GM18909 (cell line): ENCODE measurements around the gene ITGB4.

Experiments used
- ATAC-seq: cut with Tn5 transposase; IDR thresholded peaks from one replicate; pipeline ENCODE4 v1.9.1; 2021; ENCODE audit warnings: mild to moderate bottlenecking; ENCODE audit not compliant: unreplicated experiment, poor library complexity

Gene ITGB4

GRCh38 chr17:75720656-75721462 is at the start of gene ITGB4:
TSS of gene ITGB4 (plus strand) at chr17:75721459. CDS start at chr17:75724704, 3,245 bp downstream.
- no peak for ATAC-seq

GRCh38 chr17:75672011-75672410 is 49.2 kb upstream of the ITGB4 start:
- ATAC-seq = no peak

- no peak for ATAC-seq
Measured at GRCh38 chr17:75673487-75673886, 47.8 kb upstream of the ITGB4 start.

- no peak for ATAC-seq
Measured at GRCh38 chr17:75676461-75676860, 44.8 kb upstream of the ITGB4 start.

GRCh38 chr17:75679706-75680211 is 41.5 kb upstream of the ITGB4 start:
- ATAC-seq = no peak

GRCh38 chr17:75680431-75680830 is 40.8 kb upstream of the ITGB4 start:
- ATAC-seq = no peak

GRCh38 chr17:75681289-75681688 is 40.0 kb upstream of the ITGB4 start:
- no peak for ATAC-seq

- no peak for ATAC-seq
Measured at GRCh38 chr17:75683583-75683982, 37.7 kb upstream of the ITGB4 start.

GRCh38 chr17:75684249-75684648 is 37.0 kb upstream of the ITGB4 start:
- ATAC-seq = no peak

- ATAC-seq = no peak
Measured at GRCh38 chr17:75684924-75685323, 36.3 kb upstream of the ITGB4 start.

- no peak for ATAC-seq
Measured at GRCh38 chr17:75685499-75685898, 35.8 kb upstream of the ITGB4 start.

- ATAC-seq = no peak
Measured at GRCh38 chr17:75688209-75688825, 32.9 kb upstream of the ITGB4 start.

GRCh38 chr17:75689441-75689873 is 31.8 kb upstream of the ITGB4 start:
- ATAC-seq = no peak

- ATAC-seq = no peak
Measured at GRCh38 chr17:75691371-75691791, 29.9 kb upstream of the ITGB4 start.

GRCh38 chr17:75691801-75692626 is 29.2 kb upstream of the ITGB4 start:
- ATAC-seq = no peak

- ATAC-seq = no peak
Measured at GRCh38 chr17:75692976-75693375, 28.3 kb upstream of the ITGB4 start.

GRCh38 chr17:75693500-75694481 is 27.5 kb upstream of the ITGB4 start:
- ATAC-seq = no peak

GRCh38 chr17:75694536-75694935 is 26.7 kb upstream of the ITGB4 start:
- ATAC-seq = no peak

- ATAC-seq = no peak
Measured at GRCh38 chr17:75695141-75695829, 26.0 kb upstream of the ITGB4 start.
